ENCODE measurements around the gene MYO5A. TPM values are rescaled to one million over a fixed set of nuclear protein-coding genes. Genes with fewer than 3 reads are reported as not detected.
A peak's percentile ranks its signal among the peaks of the same experiment; 100 is the strongest.

MYO5A gene
- total RNA-seq, 4 donors from 2014 or later = 5.8 to 51.2 (median 10.2) TPM

DNA sequence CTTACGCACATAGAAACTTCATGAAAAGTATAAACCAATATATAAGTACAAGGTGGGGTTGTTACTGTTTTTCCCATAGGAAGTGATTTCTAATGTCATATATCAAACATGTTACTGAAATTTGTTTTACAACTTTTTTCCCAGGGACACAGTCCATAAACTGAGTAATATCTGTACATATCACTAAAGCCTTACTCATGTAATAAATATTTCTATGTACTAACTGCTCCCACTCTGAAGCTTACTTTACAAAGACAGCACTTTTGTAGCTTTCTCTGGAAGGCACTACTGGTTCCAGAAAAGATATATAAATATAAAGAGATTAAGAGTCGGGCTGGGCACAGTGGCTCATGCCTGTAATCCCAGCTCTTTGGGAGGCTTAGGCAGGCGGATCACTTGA lies 91.7 kb downstream of the MYO5A start:
- in situ Hi-C loops (cut with MboI; ENCODE audit: low sequenced_read_pairs in 4 of 4) (no loop called here), intact Hi-C loops (cut with DNase I; ENCODE audit: low total_unique reads) (no loop called here)
- H3K27ac ChIP-seq = peak overlapping the region; percentile 48 to 91 (median 61)
- H3K27me3 ChIP-seq = no peaks in the 10 kb centered on the region
- no peaks in the 10 kb centered on the region for H3K36me3 ChIP-seq
- H3K4me1 ChIP-seq = peaks cover 34 to 78% of the 10 kb centered on the region in 2 donors
- H3K4me3 ChIP-seq = no peak overlapping the region
- DNase-seq = no peak
- H3K9me3 ChIP-seq = no peaks in the 10 kb centered on the region
- no peak for TF ChIP-seq POLR2A (IDR thresholded peaks at IDR 0.05)
- TF ChIP-seq, protein P1, sequence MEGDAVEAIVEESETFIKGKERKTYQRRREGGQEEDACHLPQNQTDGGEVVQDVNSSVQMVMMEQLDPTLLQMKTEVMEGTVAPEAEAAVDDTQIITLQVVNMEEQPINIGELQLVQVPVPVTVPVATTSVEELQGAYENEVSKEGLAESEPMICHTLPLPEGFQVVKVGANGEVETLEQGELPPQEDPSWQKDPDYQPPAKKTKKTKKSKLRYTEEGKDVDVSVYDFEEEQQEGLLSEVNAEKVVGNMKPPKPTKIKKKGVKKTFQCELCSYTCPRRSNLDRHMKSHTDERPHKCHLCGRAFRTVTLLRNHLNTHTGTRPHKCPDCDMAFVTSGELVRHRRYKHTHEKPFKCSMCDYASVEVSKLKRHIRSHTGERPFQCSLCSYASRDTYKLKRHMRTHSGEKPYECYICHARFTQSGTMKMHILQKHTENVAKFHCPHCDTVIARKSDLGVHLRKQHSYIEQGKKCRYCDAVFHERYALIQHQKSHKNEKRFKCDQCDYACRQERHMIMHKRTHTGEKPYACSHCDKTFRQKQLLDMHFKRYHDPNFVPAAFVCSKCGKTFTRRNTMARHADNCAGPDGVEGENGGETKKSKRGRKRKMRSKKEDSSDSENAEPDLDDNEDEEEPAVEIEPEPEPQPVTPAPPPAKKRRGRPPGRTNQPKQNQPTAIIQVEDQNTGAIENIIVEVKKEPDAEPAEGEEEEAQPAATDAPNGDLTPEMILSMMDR (IDR thresholded peaks at IDR 0.05 in 4 of 5, conservative IDR thresholded peaks at IDR 0.05 in 1 of 5) = no peak
- no peak for ATAC-seq

DNA sequence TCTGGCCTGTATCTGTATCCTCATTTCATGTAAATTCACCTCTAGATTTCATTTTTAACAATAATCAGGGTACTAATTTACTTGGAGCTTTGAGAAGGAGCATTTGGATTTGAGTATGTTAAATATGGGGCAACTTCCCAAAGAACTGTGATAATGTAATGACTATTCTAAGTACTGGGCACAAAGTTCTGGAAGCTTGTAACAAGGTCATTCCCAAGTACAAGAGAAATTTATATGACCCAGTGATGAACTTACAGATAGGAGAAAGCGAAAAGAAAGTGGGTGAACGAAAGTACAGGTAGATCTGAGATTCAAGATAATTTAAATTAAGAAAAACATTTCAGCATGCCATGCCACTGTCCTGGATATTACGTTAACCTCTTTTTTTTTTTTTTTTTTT lies 93.8 kb downstream of the MYO5A start:
- no peaks in the 10 kb centered on the region for H3K9me3 ChIP-seq
- peak; percentile 56 to 85 for ATAC-seq
- in situ Hi-C loops (cut with MboI; ENCODE audit: low sequenced_read_pairs in 4 of 4) = no loop called here

DNA sequence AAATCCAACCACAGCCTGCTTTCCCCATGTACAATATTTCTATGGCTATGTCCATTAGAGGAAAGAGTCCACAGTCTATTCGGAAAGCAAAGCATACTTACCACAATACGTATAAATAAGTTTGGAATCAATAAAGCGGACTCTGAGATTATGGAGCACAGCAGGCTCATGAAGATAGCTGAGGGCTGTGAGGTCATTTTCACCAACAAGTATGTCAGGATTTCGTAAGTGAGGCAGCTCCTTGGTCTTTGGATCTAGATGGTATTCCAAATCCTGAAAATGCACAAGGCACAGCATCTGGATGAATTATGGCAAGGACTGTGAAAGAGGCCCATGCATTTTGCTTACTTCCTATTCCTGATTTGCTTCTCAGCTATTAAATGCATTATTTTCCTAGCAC lies 100.4 kb downstream of the MYO5A start:
- Histone ChIP-seq H3K4me3 (no peak overlapping the region), H3K9me3 (no peaks in the 10 kb centered on the region), H3K4me1 (peaks cover 37 to 61% of the 10 kb centered on the region in 2 donors), H3K27ac (peak overlapping the region; percentile 77 to 91 (median 83)), H3K27me3 (no peaks in the 10 kb centered on the region), H3K36me3 (no peaks in the 10 kb centered on the region)
- peak in 1 of 2 donors; percentile 5 for ATAC-seq
- in situ Hi-C loops (cut with MboI; ENCODE audit: low sequenced_read_pairs in 4 of 4) (no loop called here), intact Hi-C loops (cut with DNase I; ENCODE audit: low total_unique reads) (loop anchor here (10.0 kb wide), 1 partner anchor 217 kb away; no protein-coding TSS in a partner anchor)
- DNase-seq = no peak
- no peak for TF ChIP-seq POLR2A (IDR thresholded peaks at IDR 0.05)
- TF ChIP-seq, protein P1 (IDR thresholded peaks at IDR 0.05 in 4 of 5, conservative IDR thresholded peaks at IDR 0.05 in 1 of 5) = no peak

More for the DNA sequence above, 93.8 kb downstream of the MYO5A start:
- Histone ChIP-seq H3K27ac (peak overlapping the region; percentile 48 to 91 (median 61)), H3K27me3 (no peaks in the 10 kb centered on the region), H3K36me3 (no peaks in the 10 kb centered on the region), H3K4me1 (peaks cover 30 to 60% of the 10 kb centered on the region in 2 donors), H3K4me3 (peak overlapping the region in 1 of 4 donors; percentile 28)
- TF ChIP-seq POLR2A (IDR thresholded peaks at IDR 0.05) = no peak
- TF ChIP-seq, protein P1 (IDR thresholded peaks at IDR 0.05 in 4 of 5, conservative IDR thresholded peaks at IDR 0.05 in 1 of 5) = no peak
- DNase-seq = no peak
- intact Hi-C loops (cut with DNase I; ENCODE audit: low total_unique reads) = no loop called here

DNA sequence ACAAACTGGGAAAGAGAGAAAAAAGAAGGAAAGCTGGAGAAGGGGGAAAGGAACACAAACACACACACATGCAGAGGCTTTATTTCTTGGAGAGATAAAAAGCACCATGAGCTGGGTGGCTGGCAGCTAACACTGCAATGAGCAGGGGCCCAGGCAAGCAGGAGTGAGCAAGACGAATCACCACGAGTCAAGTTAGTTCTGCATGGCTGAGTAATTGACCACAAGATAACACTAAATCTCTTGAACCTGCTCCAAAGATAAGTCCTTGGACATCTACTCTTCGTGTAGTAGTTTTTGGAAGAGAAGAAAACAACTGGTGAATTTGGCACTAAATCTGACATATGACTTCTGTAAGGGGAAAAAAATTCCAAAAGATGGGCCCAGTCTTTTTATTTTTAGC lies 100.9 kb downstream of the MYO5A start:
- Histone ChIP-seq H3K36me3 (no peaks in the 10 kb centered on the region), H3K4me1 (peaks cover 34 to 63% of the 10 kb centered on the region in 2 donors), H3K27ac (peak overlapping the region; percentile 77 to 91 (median 83)), H3K9me3 (no peaks in the 10 kb centered on the region), H3K27me3 (no peaks in the 10 kb centered on the region), H3K4me3 (peak overlapping the region in 2 of 4 donors; percentile 20 to 25)
- in situ Hi-C loops (cut with MboI; ENCODE audit: low sequenced_read_pairs in 4 of 4) (no loop called here), intact Hi-C loops (cut with DNase I; ENCODE audit: low total_unique reads) (loop anchor here (10.0 kb wide), 1 partner anchor 217 kb away; no protein-coding TSS in a partner anchor)
- TF ChIP-seq, protein P1 (IDR thresholded peaks at IDR 0.05 in 4 of 5, conservative IDR thresholded peaks at IDR 0.05 in 1 of 5) = no peak
- TF ChIP-seq POLR2A (IDR thresholded peaks at IDR 0.05) = peak; percentile 47 to 66
- DNase-seq (peak; percentile 58 to 83), ATAC-seq (peak; percentile 74 to 87)

All from gastrocnemius medialis (tissue), 4 donors.